Islet precursor cell (in vitro differentiated cells): Measurements from ENCODE around the gene MYH11.

ENCODE experiments used
- DNase-seq: peaks from one replicate; pipeline ENCODE4 v3.0.0-alpha.2; 2018

The MYH11 gene

DNA sequence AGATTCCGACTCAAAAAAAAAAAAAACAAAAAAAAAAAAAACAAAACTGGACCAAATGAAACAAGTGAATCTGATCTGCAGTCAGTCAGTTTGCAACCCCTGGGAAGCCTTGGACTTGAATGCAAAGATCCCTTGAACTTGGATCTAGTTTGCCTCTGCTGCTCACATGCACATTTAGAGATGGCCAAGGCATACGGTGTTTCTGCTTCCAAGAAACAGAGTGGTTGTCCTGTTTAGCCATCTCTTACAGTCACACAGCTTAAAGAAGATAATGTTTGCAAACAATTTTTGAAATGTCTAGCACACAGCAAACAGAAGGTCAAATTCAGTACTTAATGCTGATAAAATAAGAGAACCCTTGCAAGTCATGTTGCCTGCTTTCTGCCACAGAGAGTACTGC lies 202.2 kb downstream of the MYH11 start:
- no peak for DNase-seq

GRCh38 chr16:15653227-15653626 lies 203.6 kb downstream of the MYH11 start:
- DNase-seq, result peak; percentile 79
